Trophoblast cell (in vitro differentiated cells and primary cell): ENCODE results near the gene SLC9C1.

ENCODE experiments used
- DNase-seq, 2 donors: peaks; one replicate each; pipeline ENCODE4 v3.0.0-alpha.2; 2016
- H2AFZ ChIP-seq: 2 replicates; pipeline ENCODE4 v1.6.1; 2013; ENCODE audit warnings: low read length, moderate library complexity, mild to moderate bottlenecking; ENCODE audit not compliant: insufficient read depth, poor library complexity
- H2AK5ac ChIP-seq: 2 replicates; pipeline ENCODE4 v1.6.1; 2013; ENCODE audit warnings: mild to moderate bottlenecking, low read length
- H2BK120ac ChIP-seq: 2 replicates; pipeline ENCODE4 v1.6.1; 2013; ENCODE audit warnings: low read length, mild to moderate bottlenecking, moderate library complexity; ENCODE audit not compliant: insufficient read depth, poor library complexity
- H2BK12ac ChIP-seq: 2 replicates; pipeline ENCODE4 v1.6.1; 2013; ENCODE audit warnings: mild to moderate bottlenecking, low read length, moderate library complexity
- H2BK5ac ChIP-seq: 2 replicates; pipeline ENCODE4 v1.6.1; 2013; ENCODE audit warnings: low read length, low read depth, moderate library complexity, mild to moderate bottlenecking; ENCODE audit not compliant: poor library complexity
- H3K14ac ChIP-seq: 2 replicates; pipeline ENCODE4 v1.6.1; 2013; ENCODE audit warnings: mild to moderate bottlenecking, low read length
- H3K18ac ChIP-seq: 2 replicates; pipeline ENCODE4 v1.6.1; 2013; ENCODE audit warnings: mild to moderate bottlenecking, low read length
- H3K23ac ChIP-seq: 2 replicates; pipeline ENCODE4 v1.6.1; 2013; ENCODE audit warnings: low read length
- H3K27ac ChIP-seq: 2 replicates; pipeline ENCODE4 v1.5.1; 2013; ENCODE audit warnings: low read depth, mild to moderate bottlenecking, inconsistent platforms, low read length, moderate library complexity
- H3K27me3 ChIP-seq: 2 replicates; pipeline ENCODE4 v1.6.1; 2013; ENCODE audit warnings: inconsistent platforms, mild to moderate bottlenecking, low read length, moderate library complexity; ENCODE audit not compliant: insufficient read depth
- H3K36me3 ChIP-seq, 2 experiments: 1 replicate in 1 of 2; 2 replicates in 1 of 2; pipeline ENCODE4 v1.6.1; 2013; ENCODE audit warnings: low read length in 2 of 2, mild to moderate bottlenecking in 2 of 2, moderate library complexity in 1 of 2; ENCODE audit not compliant: insufficient read depth in 2 of 2, control insufficient read depth in 1 of 2
- H3K4ac ChIP-seq: 2 replicates; pipeline ENCODE4 v1.6.1; 2013; ENCODE audit warnings: low read depth, mild to moderate bottlenecking, low read length, moderate library complexity
- H3K4me1 ChIP-seq, 2 experiments: 1 replicate in 1 of 2; 2 replicates in 1 of 2; pipeline ENCODE4 v1.6.1; 2013; ENCODE audit warnings: low read length in 2 of 2, mild to moderate bottlenecking in 2 of 2, moderate library complexity in 1 of 2; ENCODE audit not compliant: insufficient read depth in 2 of 2, control insufficient read depth in 1 of 2
- H3K4me2 ChIP-seq: 2 replicates; pipeline ENCODE4 v1.6.1; 2013; ENCODE audit warnings: inconsistent platforms, mild to moderate bottlenecking, low read length, moderate library complexity
- H3K4me3 ChIP-seq: 2 replicates; pipeline ENCODE4 v1.5.1; 2013; ENCODE audit warnings: mild to moderate bottlenecking, low read depth, low read length, inconsistent platforms
- H3K79me1 ChIP-seq: one replicate; pipeline ENCODE4 v1.6.1; 2013; ENCODE audit warnings: low read length
- H3K79me2 ChIP-seq: 2 replicates; pipeline ENCODE4 v1.6.1; 2013; ENCODE audit warnings: low read length, mild to moderate bottlenecking; ENCODE audit not compliant: control insufficient read depth, insufficient read depth, poor library complexity
- H3K9ac ChIP-seq: 2 replicates; pipeline ENCODE4 v1.6.1; 2013; ENCODE audit warnings: mild to moderate bottlenecking, low read length
- H3K9me3 ChIP-seq: 2 replicates; pipeline ENCODE4 v1.6.1; 2013; ENCODE audit warnings: low read depth, mild to moderate bottlenecking, control low read depth, inconsistent platforms, low read length; ENCODE audit not compliant: insufficient read depth
- H4K12ac ChIP-seq: 2 replicates; pipeline ENCODE4 v1.6.1; 2013; ENCODE audit warnings: low read depth, mild to moderate bottlenecking, low read length, moderate library complexity
- H4K8ac ChIP-seq: 2 replicates; pipeline ENCODE4 v1.6.1; 2013; ENCODE audit warnings: low read depth, mild to moderate bottlenecking, low read length, moderate library complexity
- H4K91ac ChIP-seq: one replicate; pipeline ENCODE4 v1.6.1; 2013; ENCODE audit warnings: low read depth, mild to moderate bottlenecking, low read length, moderate library complexity
- WGBS: extraction: QIAGEN DNeasy Blood & Tissue Kit; methylation state at CpG from one replicate; pipeline ENCODE4 v1.1.7; 2013; ENCODE audit warnings: missing lambda C conversion rate; ENCODE audit not compliant: insufficient read length, insufficient coverage; ENCODE audit errors: extremely low coverage; 5-methylcytosine and 5-hydroxymethylcytosine counted together

Gene SLC9C1

GRCh38 chr3:112138219-112138969, 155.6 kb downstream of the SLC9C1 start:
- H3K4me3 ChIP-seq: no peak overlapping the region
- H2BK12ac ChIP-seq: no peak overlapping the region
- no peak overlapping the region for H4K12ac ChIP-seq
- no peaks in the 10 kb centered on the region for H3K4me1 ChIP-seq
- H3K4ac ChIP-seq: no peak overlapping the region
- H3K14ac ChIP-seq: no peak overlapping the region
- H4K91ac ChIP-seq: no peak overlapping the region
- DNase-seq: no peak
- no peak overlapping the region for H3K18ac ChIP-seq
- no peak overlapping the region for H3K27ac ChIP-seq
- H2BK120ac ChIP-seq: no peak overlapping the region
- H2BK5ac ChIP-seq: no peak overlapping the region
- no peak overlapping the region for H3K9ac ChIP-seq
- H3K9me3 ChIP-seq: no peaks in the 10 kb centered on the region
- no peaks in the 10 kb centered on the region for H3K79me2 ChIP-seq
- H2AFZ ChIP-seq: no peak overlapping the region
- H3K36me3 ChIP-seq: no peaks in the 10 kb centered on the region
- H3K79me1 ChIP-seq: no peaks in the 10 kb centered on the region
- no peak overlapping the region for H2AK5ac ChIP-seq
- no peak overlapping the region for H3K4me2 ChIP-seq
- H4K8ac ChIP-seq: no peak overlapping the region
- H3K23ac ChIP-seq: no peak overlapping the region
- WGBS: no CpG with 5 or more reads among the region's 1 CpG
- no peaks in the 10 kb centered on the region for H3K27me3 ChIP-seq

DNA sequence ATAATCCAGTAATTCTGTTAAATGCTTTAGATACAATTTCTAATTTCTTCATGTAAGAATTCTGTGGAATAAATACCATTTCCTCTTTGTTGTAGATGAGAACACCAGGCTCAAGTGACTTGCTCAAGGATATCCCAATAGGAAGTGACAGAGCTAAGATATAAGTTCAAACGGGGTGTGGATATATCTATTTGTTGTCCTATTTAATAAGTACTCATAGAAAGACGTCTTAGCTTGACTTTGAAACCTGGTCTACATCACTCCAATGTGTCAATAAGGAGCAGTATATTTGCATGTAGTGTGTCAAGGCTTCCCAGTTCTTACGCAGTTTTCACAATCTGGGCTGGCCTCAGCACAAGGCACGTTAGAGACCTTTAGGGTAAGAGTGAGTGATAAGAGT, 156.2 kb downstream of the SLC9C1 start:
- H2AFZ ChIP-seq: no peak overlapping the region
- H3K27me3 ChIP-seq: no peaks in the 10 kb centered on the region
- H2BK5ac ChIP-seq: no peak overlapping the region
- no peak overlapping the region for H4K12ac ChIP-seq
- H3K18ac ChIP-seq: no peak overlapping the region
- H3K14ac ChIP-seq: no peak overlapping the region
- no peak overlapping the region for H3K23ac ChIP-seq
- no peak overlapping the region for H4K8ac ChIP-seq
- no CpG with 5 or more reads among the region's 4 CpGs for WGBS
- H3K4me3 ChIP-seq: no peak overlapping the region
- H3K9ac ChIP-seq: no peak overlapping the region
- H3K36me3 ChIP-seq: no peaks in the 10 kb centered on the region
- H2BK120ac ChIP-seq: no peak overlapping the region
- no peaks in the 10 kb centered on the region for H3K79me1 ChIP-seq
- H3K79me2 ChIP-seq: no peaks in the 10 kb centered on the region
- no peak for DNase-seq
- H3K9me3 ChIP-seq: no peaks in the 10 kb centered on the region
- H3K27ac ChIP-seq: no peak overlapping the region
- H3K4me2 ChIP-seq: no peak overlapping the region
- no peak overlapping the region for H4K91ac ChIP-seq
- H3K4me1 ChIP-seq: no peaks in the 10 kb centered on the region
- no peak overlapping the region for H2BK12ac ChIP-seq
- H2AK5ac ChIP-seq: no peak overlapping the region
- H3K4ac ChIP-seq: no peak overlapping the region

- Histone ChIP-seq H2BK5ac (no peak overlapping the region), H2BK12ac (no peak overlapping the region), H3K27me3 (no peaks in the 10 kb centered on the region), H3K79me2 (no peaks in the 10 kb centered on the region), H3K4me3 (no peak overlapping the region), H4K8ac (no peak overlapping the region), H4K91ac (no peak overlapping the region), H3K9me3 (no peaks in the 10 kb centered on the region), H3K18ac (no peak overlapping the region), H4K12ac (no peak overlapping the region), H3K9ac (no peak overlapping the region), H3K36me3 (no peaks in the 10 kb centered on the region), H2AFZ (no peak overlapping the region), H3K14ac (no peak overlapping the region), H3K4me1 (no peaks in the 10 kb centered on the region), H2BK120ac (no peak overlapping the region), H3K27ac (no peak overlapping the region), H2AK5ac (no peak overlapping the region), H3K79me1 (no peaks in the 10 kb centered on the region), H3K23ac (no peak overlapping the region), H3K4me2 (no peak overlapping the region), H3K4ac (no peak overlapping the region)
- peak; percentile 22 to 66 for DNase-seq
- WGBS: no CpG with 5 or more reads among the region's 5 CpGs
These were observed 156.9 kb downstream of the SLC9C1 start for GRCh38 chr3:112136959-112137693.

DNA sequence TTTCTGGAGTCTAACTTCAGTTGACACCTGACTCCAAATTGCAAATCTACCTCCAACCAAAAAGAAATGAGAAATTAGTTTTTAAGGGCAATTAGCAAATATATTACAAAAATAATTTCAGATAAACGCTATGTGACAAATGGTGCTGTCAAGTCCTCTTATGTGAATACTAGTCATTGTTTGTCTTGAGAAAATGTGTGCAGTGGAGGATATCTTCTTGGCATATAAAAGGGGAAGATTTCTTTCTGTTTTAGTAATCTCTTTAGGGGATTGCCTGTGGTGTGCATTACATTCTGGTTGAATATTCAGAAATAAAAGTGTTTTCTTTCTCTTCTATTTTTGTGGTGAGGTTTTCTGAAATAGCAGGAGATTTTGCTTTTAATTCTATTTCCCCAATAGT, 158.0 kb downstream of the SLC9C1 start:
- no peak overlapping the region for H3K23ac ChIP-seq
- no peaks in the 10 kb centered on the region for H3K4me1 ChIP-seq
- no peak overlapping the region for H2BK12ac ChIP-seq
- H3K9me3 ChIP-seq: no peaks in the 10 kb centered on the region
- H3K79me1 ChIP-seq: no peaks in the 10 kb centered on the region
- H3K4me3 ChIP-seq: no peak overlapping the region
- no peak overlapping the region for H4K91ac ChIP-seq
- no peak overlapping the region for H2BK120ac ChIP-seq
- H2AK5ac ChIP-seq: no peak overlapping the region
- no peak overlapping the region for H3K9ac ChIP-seq
- H3K4me2 ChIP-seq: no peak overlapping the region
- H3K18ac ChIP-seq: no peak overlapping the region
- no peak for DNase-seq
- H3K36me3 ChIP-seq: no peaks in the 10 kb centered on the region
- no peaks in the 10 kb centered on the region for H3K79me2 ChIP-seq
- no peak overlapping the region for H2BK5ac ChIP-seq
- no peak overlapping the region for H3K27ac ChIP-seq
- H2AFZ ChIP-seq: no peak overlapping the region
- no peak overlapping the region for H4K12ac ChIP-seq
- no peak overlapping the region for H3K4ac ChIP-seq
- H4K8ac ChIP-seq: no peak overlapping the region
- no CpG with 5 or more reads among the region's 1 CpG for WGBS
- no peaks in the 10 kb centered on the region for H3K27me3 ChIP-seq
- H3K14ac ChIP-seq: no peak overlapping the region
